NCI-H1105 (cell line): ENCODE data around the gene ASIC4.

ENCODE experiments used
- DNase-seq: peaks from one replicate; lab custom pipeline; 2025; lab: John Stamatoyannopoulos, UW

ASIC4 gene

GRCh38 chr2:219570194-219570923 lies 56.1 kb downstream of the ASIC4 start:
- DNase-seq, result no peak

- DNase-seq, result no peak
Observed at GRCh38 chr2:219570924-219571310, 56.6 kb downstream of the ASIC4 start.

- peak; percentile 85 for DNase-seq
Observed at GRCh38 chr2:219571311-219572236, 57.3 kb downstream of the ASIC4 start, which contains the start of gene OBSL1. Gene OBSL1 (minus strand): TSS chr2:219571539. CDS start chr2:219571232, 307 bp downstream.

GRCh38 chr2:219572237-219573001 lies 58.1 kb downstream of the ASIC4 start, which contains the start of gene INHA:
Gene INHA (plus strand): TSS chr2:219572310. CDS start chr2:219572375, 65 bp downstream.
- DNase-seq, result no peak

GRCh38 chr2:219573166-219573565 lies 58.9 kb downstream of the ASIC4 start:
- DNase-seq, result no peak

- no peak for DNase-seq
Observed at GRCh38 chr2:219574484-219575311, 60.4 kb downstream of the ASIC4 start.

- no peak for DNase-seq
Observed at GRCh38 chr2:219575566-219576504, 61.6 kb downstream of the ASIC4 start.

GRCh38 chr2:219576505-219577388 lies 62.5 kb downstream of the ASIC4 start:
- peak; percentile 33 for DNase-seq

GRCh38 chr2:219578811-219579613 lies 64.7 kb downstream of the ASIC4 start:
- no peak for DNase-seq

GRCh38 chr2:219581346-219581745 lies 67.1 kb downstream of the ASIC4 start:
- DNase-seq, result no peak
